SU-DHL-6 (cell line): Measurements from ENCODE around the gene WSCD2.

Experiments
- CTCF ChIP-seq: fragments of 200-600 bp; sonication (generic); IDR thresholded peaks from one replicate; pipeline ENCODE4 v1.5.1; 2017; ENCODE audit warnings: antibody characterized with exemption, mild to moderate bottlenecking, low read length, moderate library complexity; ENCODE audit not compliant: insufficient read depth, poor library complexity, severe bottlenecking
- EZH2phosphoT487 ChIP-seq: fragments of 200-600 bp; sonication (generic), shearing (Covaris generic); conservative IDR thresholded peaks from 2 replicates; pipeline ENCODE4 v1.6.1; 2018; ENCODE audit warnings: mild to moderate bottlenecking, antibody characterized with exemption, low read length, moderate library complexity, mixed read lengths

GRCh38 chr12:108248011-108248410 lies 118.9 kb downstream of the WSCD2 start:
- no peak for TF ChIP-seq CTCF
- TF ChIP-seq EZH2phosphoT487 = no peak
